ENCODE data around the gene RGS21.

RGS21 gene

DNA sequence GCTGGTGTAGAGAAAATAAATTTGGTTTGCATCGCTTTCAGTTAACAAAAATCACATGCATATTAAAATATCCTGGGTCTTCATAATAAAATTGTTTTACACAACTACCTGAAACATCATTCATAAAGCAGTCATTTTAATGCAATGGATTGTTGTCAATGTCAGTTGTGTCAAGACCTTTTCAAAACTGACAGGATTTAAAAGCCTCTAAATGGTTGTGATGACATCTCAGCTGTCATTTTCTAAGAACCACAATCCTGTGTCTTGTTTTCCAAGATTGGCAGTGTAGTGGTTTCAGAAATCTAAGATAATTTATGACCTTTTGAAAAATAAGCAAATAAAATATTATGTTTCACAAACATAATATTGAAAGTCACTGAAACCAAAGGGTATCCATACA lies 42.0 kb downstream of the RGS21 start:
- Mint-ChIP-seq H3K9me3 (no peaks in the 10 kb centered on the region), H3K27me3 (ENCODE audit: low read depth) (no peaks in the 10 kb centered on the region), H3K4me3 (no peak overlapping the region), H3K4me1 (no peaks in the 10 kb centered on the region), H3K36me3 (ENCODE audit: low read depth) (no peaks in the 10 kb centered on the region), H3K27ac (no peak overlapping the region)
- TF ChIP-seq, protein P1, sequence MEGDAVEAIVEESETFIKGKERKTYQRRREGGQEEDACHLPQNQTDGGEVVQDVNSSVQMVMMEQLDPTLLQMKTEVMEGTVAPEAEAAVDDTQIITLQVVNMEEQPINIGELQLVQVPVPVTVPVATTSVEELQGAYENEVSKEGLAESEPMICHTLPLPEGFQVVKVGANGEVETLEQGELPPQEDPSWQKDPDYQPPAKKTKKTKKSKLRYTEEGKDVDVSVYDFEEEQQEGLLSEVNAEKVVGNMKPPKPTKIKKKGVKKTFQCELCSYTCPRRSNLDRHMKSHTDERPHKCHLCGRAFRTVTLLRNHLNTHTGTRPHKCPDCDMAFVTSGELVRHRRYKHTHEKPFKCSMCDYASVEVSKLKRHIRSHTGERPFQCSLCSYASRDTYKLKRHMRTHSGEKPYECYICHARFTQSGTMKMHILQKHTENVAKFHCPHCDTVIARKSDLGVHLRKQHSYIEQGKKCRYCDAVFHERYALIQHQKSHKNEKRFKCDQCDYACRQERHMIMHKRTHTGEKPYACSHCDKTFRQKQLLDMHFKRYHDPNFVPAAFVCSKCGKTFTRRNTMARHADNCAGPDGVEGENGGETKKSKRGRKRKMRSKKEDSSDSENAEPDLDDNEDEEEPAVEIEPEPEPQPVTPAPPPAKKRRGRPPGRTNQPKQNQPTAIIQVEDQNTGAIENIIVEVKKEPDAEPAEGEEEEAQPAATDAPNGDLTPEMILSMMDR (IDR thresholded peaks at IDR 0.05; ENCODE audit: unreplicated experiment in 3 of 3): no peak

DNA sequence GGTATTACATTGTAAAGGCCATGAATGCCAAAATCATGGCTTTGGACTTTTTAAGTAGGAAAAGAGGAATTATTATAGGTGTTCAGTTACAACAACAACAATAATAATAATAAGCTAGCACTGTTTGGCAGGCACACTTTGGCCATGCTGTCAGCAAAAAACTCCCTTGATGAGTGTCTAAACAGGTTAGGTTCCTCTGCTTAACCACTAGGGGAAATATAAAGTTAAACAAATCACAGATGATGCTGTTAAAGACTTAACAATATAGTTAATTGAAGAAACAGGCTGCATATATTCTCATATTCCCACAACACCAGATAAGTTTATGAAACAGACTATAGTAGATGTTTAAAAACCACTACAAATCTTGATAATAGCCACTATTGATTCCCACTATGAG lies 46.4 kb downstream of the RGS21 start:
- Mint-ChIP-seq H3K4me1 (no peaks in the 10 kb centered on the region), H3K27me3 (ENCODE audit: low read depth) (peaks cover 3% of the 10 kb centered on the region), H3K27ac (no peak overlapping the region), H3K36me3 (ENCODE audit: low read depth) (no peaks in the 10 kb centered on the region), H3K9me3 (no peaks in the 10 kb centered on the region), H3K4me3 (no peak overlapping the region)
- TF ChIP-seq, protein P1 (IDR thresholded peaks at IDR 0.05; ENCODE audit: unreplicated experiment in 3 of 3): no peak

DNA sequence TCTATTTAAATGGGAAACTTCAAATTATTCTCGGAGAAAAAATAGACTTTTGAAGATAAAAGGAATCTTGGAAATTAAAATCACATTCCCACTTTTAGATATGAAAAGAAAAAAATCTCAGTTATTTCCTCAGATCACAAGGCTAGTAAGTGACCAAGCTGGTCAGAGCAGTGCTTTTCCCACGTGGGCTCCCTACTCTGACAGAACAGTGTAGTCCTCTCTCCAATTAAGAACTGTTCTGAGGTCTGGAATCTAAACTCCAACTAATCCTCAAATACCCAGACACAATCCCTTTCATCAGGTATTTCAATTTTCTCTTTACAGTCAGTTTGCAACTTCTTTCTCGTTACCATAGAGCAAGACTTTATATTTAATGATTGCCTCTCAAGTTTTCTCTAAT lies 50.6 kb downstream of the RGS21 start:
- TF ChIP-seq, protein P1 (IDR thresholded peaks at IDR 0.05; ENCODE audit: unreplicated experiment in 3 of 3): no peak
- Mint-ChIP-seq H3K36me3 (ENCODE audit: low read depth) (no peaks in the 10 kb centered on the region), H3K27ac (no peak overlapping the region), H3K9me3 (no peaks in the 10 kb centered on the region), H3K27me3 (ENCODE audit: low read depth) (peaks cover 3% of the 10 kb centered on the region), H3K4me3 (no peak overlapping the region), H3K4me1 (no peaks in the 10 kb centered on the region)

DNA sequence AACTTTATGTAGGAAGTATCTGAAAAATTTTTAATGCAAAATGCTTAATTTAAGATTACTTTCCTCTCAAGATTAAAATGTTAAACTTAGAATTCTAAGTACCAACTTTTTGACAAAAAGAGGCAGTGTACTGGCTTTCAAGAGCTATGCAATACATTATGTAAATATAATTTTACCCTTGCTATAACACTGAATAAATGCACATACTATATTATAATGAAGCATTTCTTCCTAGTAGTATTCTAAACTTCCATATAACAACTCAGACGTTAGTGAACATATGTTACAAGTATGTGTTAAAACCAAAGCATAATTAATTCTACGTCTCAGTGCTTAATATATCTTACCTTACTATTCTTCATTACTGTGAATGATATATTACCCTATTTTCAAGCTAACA lies 58.5 kb downstream of the RGS21 start:
- Mint-ChIP-seq H3K4me3 (no peak overlapping the region), H3K27me3 (ENCODE audit: low read depth) (no peaks in the 10 kb centered on the region), H3K27ac (no peak overlapping the region), H3K4me1 (no peaks in the 10 kb centered on the region), H3K36me3 (ENCODE audit: low read depth) (no peaks in the 10 kb centered on the region), H3K9me3 (no peaks in the 10 kb centered on the region)
- TF ChIP-seq, protein P1 (IDR thresholded peaks at IDR 0.05; ENCODE audit: unreplicated experiment in 3 of 3): no peak

DNA sequence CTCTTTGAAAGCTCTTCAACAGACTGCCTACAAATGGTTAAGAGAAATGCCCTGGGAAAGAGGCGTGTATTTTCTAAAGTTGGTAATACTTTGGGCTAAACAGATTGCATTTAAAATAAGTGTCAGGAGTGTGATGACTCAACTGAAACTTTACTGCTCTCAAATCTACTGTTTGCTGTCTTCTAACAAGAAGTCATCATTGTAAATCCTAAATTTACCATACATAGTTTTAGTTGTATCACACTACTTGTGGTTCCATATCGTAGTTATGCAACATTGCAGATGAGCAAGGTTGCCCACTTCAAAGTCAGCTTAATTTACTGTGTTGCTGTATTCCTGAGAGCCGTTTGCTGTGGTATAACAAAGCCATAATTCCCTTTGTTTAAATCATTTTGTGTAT lies 59.6 kb downstream of the RGS21 start:
- H3K4me1 Mint-ChIP-seq: no peaks in the 10 kb centered on the region
- no peaks in the 10 kb centered on the region for H3K27me3 Mint-ChIP-seq (ENCODE audit: low read depth)
- no peaks in the 10 kb centered on the region for H3K9me3 Mint-ChIP-seq
- H3K27ac Mint-ChIP-seq: no peak overlapping the region
- no peak overlapping the region for H3K4me3 Mint-ChIP-seq
- TF ChIP-seq, protein P1 (IDR thresholded peaks at IDR 0.05; ENCODE audit: unreplicated experiment in 3 of 3): no peak
- no peaks in the 10 kb centered on the region for H3K36me3 Mint-ChIP-seq (ENCODE audit: low read depth)

DNA sequence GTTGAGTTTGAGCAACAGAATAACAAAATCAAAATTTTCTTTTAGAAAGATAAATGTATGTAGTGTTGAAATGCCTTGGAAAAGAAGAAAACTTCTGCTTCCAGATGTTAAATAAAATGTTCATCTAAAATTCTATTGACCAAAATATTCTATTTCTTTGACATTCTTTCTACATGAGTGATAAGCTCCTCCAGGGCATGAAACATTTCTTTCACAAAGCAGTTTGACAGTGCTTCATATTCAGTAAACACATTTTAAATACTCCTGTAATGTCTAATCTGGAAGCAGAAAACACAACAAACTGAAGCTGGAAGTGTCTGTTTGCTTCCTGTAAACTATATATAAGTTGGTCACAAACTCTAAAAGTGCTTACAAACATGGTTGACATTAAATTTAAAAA lies 61.5 kb downstream of the RGS21 start:
- H3K27me3 Mint-ChIP-seq (ENCODE audit: low read depth): no peaks in the 10 kb centered on the region
- no peaks in the 10 kb centered on the region for H3K4me1 Mint-ChIP-seq
- H3K36me3 Mint-ChIP-seq (ENCODE audit: low read depth): no peaks in the 10 kb centered on the region
- TF ChIP-seq, protein P1 (IDR thresholded peaks at IDR 0.05; ENCODE audit: unreplicated experiment in 3 of 3): no peak
- no peak overlapping the region for H3K27ac Mint-ChIP-seq
- H3K9me3 Mint-ChIP-seq: peaks cover 3% of the 10 kb centered on the region
- H3K4me3 Mint-ChIP-seq: no peak overlapping the region
